NCI-H748 (cell line): ENCODE results near the gene FAM118B.

ENCODE experiments used
- DNase-seq: peaks from one replicate; lab custom pipeline; 2025; ENCODE audit not compliant: unreplicated experiment; lab: John Stamatoyannopoulos, UW

FAM118B gene

GRCh38 chr11:126211236-126212088, at the start of gene FAM118B, which contains the start of gene RPUSD4:
FAM118B (plus strand) TSS chr11:126211782; CDS start chr11:126235002, 23,220 bp downstream.
RPUSD4 (minus strand) TSS chr11:126211650; CDS start chr11:126211638, 12 bp downstream.
- DNase-seq, result peak; percentile 92

- DNase-seq, result no peak
Measured at GRCh38 chr11:126162306-126163030, 49.1 kb upstream of the FAM118B start.

GRCh38 chr11:126163074-126163700, 48.4 kb upstream of the FAM118B start:
- no peak for DNase-seq

GRCh38 chr11:126163779-126164178, 47.8 kb upstream of the FAM118B start:
- no peak for DNase-seq

- no peak for DNase-seq
Measured at GRCh38 chr11:126164781-126165180, 46.8 kb upstream of the FAM118B start.

GRCh38 chr11:126165311-126165720, 46.3 kb upstream of the FAM118B start:
- no peak for DNase-seq

- DNase-seq, result no peak
Measured at GRCh38 chr11:126165757-126166156, 45.8 kb upstream of the FAM118B start.

GRCh38 chr11:126166413-126166812, 45.2 kb upstream of the FAM118B start:
- DNase-seq, result no peak

- DNase-seq, result no peak
Measured at GRCh38 chr11:126167488-126167887, 44.1 kb upstream of the FAM118B start.

GRCh38 chr11:126169291-126169690, 42.3 kb upstream of the FAM118B start:
- no peak for DNase-seq

- no peak for DNase-seq
Measured at GRCh38 chr11:126172596-126173038, 39.0 kb upstream of the FAM118B start.

GRCh38 chr11:126173257-126173656, 38.3 kb upstream of the FAM118B start:
- DNase-seq, result no peak

GRCh38 chr11:126174816-126175215, 36.8 kb upstream of the FAM118B start:
- no peak for DNase-seq

GRCh38 chr11:126175393-126175792, 36.2 kb upstream of the FAM118B start:
- DNase-seq, result no peak

- no peak for DNase-seq
Measured at GRCh38 chr11:126176853-126177470, 34.6 kb upstream of the FAM118B start.

GRCh38 chr11:126181939-126182730, 29.4 kb upstream of the FAM118B start:
- no peak for DNase-seq

- no peak for DNase-seq
Measured at GRCh38 chr11:126182787-126183445, 28.7 kb upstream of the FAM118B start.

GRCh38 chr11:126185259-126186024, 26.1 kb upstream of the FAM118B start:
- DNase-seq, result no peak
